Left lung (tissue), 10 donors: ENCODE data around the gene NUDCD3. TPM values are rescaled to one million over a fixed set of nuclear protein-coding genes. Genes with fewer than 3 reads are reported as not detected.
"Not testable (repeated sequence)": the region's sequence is repeated elsewhere in the genome, so short reads cannot be mapped to it uniquely, and the experiment has no call there.

Experiments used
- ATAC-seq: fragments of 200-7000 bp; cut with Tn5 transposase; one replicate; pipeline ENCODE4 v1.9.1; 2020; ENCODE audit warnings: moderate library complexity
- DNase-seq, 4 donors: peaks; one replicate each; pipeline ENCODE4 v3.0.0-alpha.2; 2013 to 2020
- H3K27ac ChIP-seq, 2 donors: fragments of 200-600 bp; sonication (generic) in 1 of 2; one replicate each; pipeline versions ENCODE4 v1.5.0 to v1.8.0; 2020 to 2021
- H3K27me3 ChIP-seq, 2 donors: fragments of 200-600 bp; sonication (generic) in 1 of 2; one replicate each; pipeline versions ENCODE4 v1.5.0 to v1.8.0; 2020 to 2021
- H3K36me3 ChIP-seq, 2 donors: fragments of 200-600 bp; sonication (generic) in 1 of 2; one replicate each; pipeline versions ENCODE4 v1.5.0 to v1.8.0; 2020 to 2021
- H3K4me1 ChIP-seq, 2 donors: fragments of 200-600 bp; one replicate each; pipeline ENCODE4 v1.8.0; 2021
- H3K4me3 ChIP-seq, 2 donors: fragments of 200-600 bp; sonication (generic) in 1 of 2; one replicate each; pipeline versions ENCODE4 v1.5.0 to v1.8.0; 2020 to 2021; ENCODE audit warnings: mild to moderate bottlenecking in 1 of 2
- H3K9me3 ChIP-seq, 2 donors: fragments of 200-600 bp; sonication (generic) in 1 of 2; one replicate each; pipeline versions ENCODE4 v1.5.0 to v1.8.0; 2020 to 2021
- intact Hi-C, 2 donors: fragments of 100-400 bp; cut with DNase I; formaldehyde crosslinking; loops; one replicate each; pipeline versions ENCODE4 v1.11.2 to v1.14.2; 2022
- polyA plus RNA-seq, 6 donors: library from polyadenylated mRNA; unstranded; fragments of 120-200 nt; gene quantifications; one replicate each; pipeline ENCODE4 v1.2.1, GENCODE V29; 2013; ENCODE audit not compliant: insufficient read length in 6 of 6
- total RNA-seq, 2 donors: library from RNA; stranded (reverse); fragmentation: NEBNext Ultra II Directional; extraction: Animal tissue kit (Norgen Biotek cat#: 25700); gene quantifications; one replicate each; pipeline ENCODE4 v1.2.1, GENCODE V29; 2021
- TF ChIP-seq, protein P1 (sequence below), 2 donors: fragments of 200-600 bp; sonication (generic) in 1 of 2; IDR thresholded peaks; one replicate each; pipeline versions ENCODE4 v1.5.0 to v1.8.0; 2021; ENCODE audit warnings: antibody characterized with exemption in 2 of 2
- donor health status: DM: no; HTN: yes; CAD: no.
- donor health status: DM: no; HTN: no; CAD: no.

NUDCD3 gene
- total and polyA plus RNA-seq, 8 donors: 88.6 to 101 (median 90.7) TPM

GRCh38 chr7:44508328-44509030, 18.0 kb upstream of the NUDCD3 start:
- H3K4me3 ChIP-seq: no peak overlapping the region
- H3K27ac ChIP-seq: no peak overlapping the region
- H3K36me3 ChIP-seq: no peaks in the 10 kb centered on the region
- DNase-seq (no peak), ATAC-seq (no peak)
- H3K9me3 ChIP-seq: peaks cover 0 to 5% of the 10 kb centered on the region in 2 donors
- intact Hi-C loops: no loop called here
- no peaks in the 10 kb centered on the region for H3K27me3 ChIP-seq
- TF ChIP-seq, protein P1, sequence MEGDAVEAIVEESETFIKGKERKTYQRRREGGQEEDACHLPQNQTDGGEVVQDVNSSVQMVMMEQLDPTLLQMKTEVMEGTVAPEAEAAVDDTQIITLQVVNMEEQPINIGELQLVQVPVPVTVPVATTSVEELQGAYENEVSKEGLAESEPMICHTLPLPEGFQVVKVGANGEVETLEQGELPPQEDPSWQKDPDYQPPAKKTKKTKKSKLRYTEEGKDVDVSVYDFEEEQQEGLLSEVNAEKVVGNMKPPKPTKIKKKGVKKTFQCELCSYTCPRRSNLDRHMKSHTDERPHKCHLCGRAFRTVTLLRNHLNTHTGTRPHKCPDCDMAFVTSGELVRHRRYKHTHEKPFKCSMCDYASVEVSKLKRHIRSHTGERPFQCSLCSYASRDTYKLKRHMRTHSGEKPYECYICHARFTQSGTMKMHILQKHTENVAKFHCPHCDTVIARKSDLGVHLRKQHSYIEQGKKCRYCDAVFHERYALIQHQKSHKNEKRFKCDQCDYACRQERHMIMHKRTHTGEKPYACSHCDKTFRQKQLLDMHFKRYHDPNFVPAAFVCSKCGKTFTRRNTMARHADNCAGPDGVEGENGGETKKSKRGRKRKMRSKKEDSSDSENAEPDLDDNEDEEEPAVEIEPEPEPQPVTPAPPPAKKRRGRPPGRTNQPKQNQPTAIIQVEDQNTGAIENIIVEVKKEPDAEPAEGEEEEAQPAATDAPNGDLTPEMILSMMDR (IDR thresholded peaks at IDR 0.05): no peak
- no peaks in the 10 kb centered on the region for H3K4me1 ChIP-seq

DNA sequence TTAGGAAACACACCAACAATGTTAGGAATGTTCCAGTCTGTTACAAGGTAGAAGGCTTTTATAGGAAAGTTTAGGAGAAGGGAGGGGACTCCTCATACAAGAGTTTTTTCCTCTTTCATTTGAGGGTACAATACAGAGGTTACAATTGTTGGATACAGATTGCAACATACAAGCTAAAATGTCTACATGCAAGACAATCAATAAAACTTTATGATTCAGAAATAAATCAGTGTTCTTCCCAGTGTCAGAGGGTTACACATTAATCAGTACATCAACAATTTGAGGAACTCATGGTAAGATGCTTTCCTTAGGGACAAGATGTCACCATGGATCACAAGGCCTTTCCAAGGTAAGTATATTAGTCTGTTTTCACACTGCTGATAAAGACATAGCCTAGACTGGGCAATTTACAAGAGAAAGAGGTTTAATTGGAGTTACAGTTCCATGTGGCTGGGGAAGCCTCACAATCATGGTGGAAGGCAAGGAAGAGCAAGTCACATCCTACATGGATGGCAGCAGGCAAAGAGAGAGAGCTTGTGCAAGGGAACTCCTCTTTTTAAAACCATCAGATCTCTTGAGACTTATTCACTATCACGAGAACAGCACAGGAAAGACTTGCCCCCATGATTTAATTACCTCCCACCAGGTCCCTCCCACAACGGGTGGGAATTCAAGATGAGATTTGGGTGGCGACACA, 16.3 kb upstream of the NUDCD3 start:
- H3K4me1 ChIP-seq, H3K36me3 ChIP-seq, H3K4me3 ChIP-seq, ATAC-seq, intact Hi-C loops, DNase-seq, H3K27me3 ChIP-seq, H3K9me3 ChIP-seq, H3K27ac ChIP-seq: not testable (repeated sequence)

DNA sequence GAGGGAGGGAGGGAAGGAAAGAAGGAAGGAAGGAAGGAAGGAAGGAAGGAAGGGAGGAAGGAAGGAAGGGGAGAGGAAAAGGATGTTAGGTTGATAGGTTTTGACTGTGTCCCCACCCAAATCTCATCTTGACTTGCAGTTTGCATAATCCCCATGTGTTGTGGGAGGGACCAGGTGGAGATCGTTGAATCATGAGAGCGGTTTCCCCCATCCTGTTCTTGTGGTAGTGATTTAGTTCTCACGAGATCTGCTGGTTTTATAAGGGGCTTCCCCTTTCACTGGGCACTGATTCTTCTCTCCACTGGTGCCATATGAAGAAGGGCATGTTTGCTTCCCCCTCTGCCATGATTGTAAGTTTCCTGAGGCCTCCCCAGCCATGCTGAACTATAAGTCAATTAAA, 15.1 kb upstream of the NUDCD3 start:
- Histone ChIP-seq H3K27ac (no peak overlapping the region), H3K4me1 (no peaks in the 10 kb centered on the region), H3K9me3 (peaks cover 0 to 5% of the 10 kb centered on the region in 2 donors), H3K27me3 (no peaks in the 10 kb centered on the region), H3K36me3 (no peaks in the 10 kb centered on the region), H3K4me3 (no peak overlapping the region)
- ATAC-seq (no peak), DNase-seq (no peak)
- TF ChIP-seq, protein P1 (IDR thresholded peaks at IDR 0.05): no peak
- intact Hi-C loops: no loop called here

DNA sequence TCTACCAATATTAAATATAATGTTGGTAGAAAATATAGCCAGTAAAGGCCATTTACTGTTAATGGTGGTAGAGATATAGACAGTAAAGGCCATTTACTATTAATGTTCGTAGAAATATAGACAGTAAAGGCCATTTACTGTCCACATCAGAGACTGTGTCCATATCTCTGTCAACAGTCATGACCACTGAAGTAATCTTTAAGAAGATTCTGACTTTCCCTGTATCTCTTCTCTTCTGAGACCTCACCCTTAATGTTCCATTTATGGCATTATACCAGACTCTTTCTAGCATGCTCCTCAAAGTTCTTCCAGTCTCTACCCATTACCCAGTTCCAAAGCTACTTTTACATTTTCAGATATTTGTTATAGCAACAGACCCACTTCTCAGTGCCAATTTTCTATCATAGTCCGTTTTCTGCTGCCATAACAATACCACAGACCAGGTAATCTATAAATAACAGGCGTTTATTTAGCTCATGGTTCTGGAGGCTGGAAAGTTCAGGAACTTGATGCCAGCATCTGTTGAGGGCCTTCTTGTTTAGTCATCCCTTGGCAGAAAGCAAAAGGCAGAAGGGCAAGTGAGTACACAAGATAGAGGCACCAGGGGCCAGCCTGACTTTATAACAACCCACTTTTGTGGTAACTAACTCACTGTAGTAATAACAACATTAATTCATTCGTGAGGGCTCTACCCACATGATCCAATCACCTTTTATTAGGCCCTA, 7.9 kb upstream of the NUDCD3 start:
- intact Hi-C loops: no loop called here
- Histone ChIP-seq H3K27ac (no peak overlapping the region), H3K4me1 (no peaks in the 10 kb centered on the region), H3K9me3 (no peaks in the 10 kb centered on the region), H3K36me3 (no peaks in the 10 kb centered on the region), H3K27me3 (no peaks in the 10 kb centered on the region), H3K4me3 (no peak overlapping the region)
- no peak for ATAC-seq
- DNase-seq: no peak
- TF ChIP-seq, protein P1 (IDR thresholded peaks at IDR 0.05): no peak

- DNase-seq (no peak), ATAC-seq (no peak)
- Histone ChIP-seq H3K27ac (no peak overlapping the region), H3K9me3 (no peaks in the 10 kb centered on the region), H3K4me1 (no peaks in the 10 kb centered on the region), H3K4me3 (no peak overlapping the region), H3K27me3 (peaks cover 0 to 4% of the 10 kb centered on the region in 2 donors), H3K36me3 (no peaks in the 10 kb centered on the region)
- TF ChIP-seq, protein P1 (IDR thresholded peaks at IDR 0.05): no peak
- intact Hi-C loops: no loop called here
Measured at GRCh38 chr7:44497155-44498027, 6.9 kb upstream of the NUDCD3 start.
